ENCODE measurements around the gene CDH7. TPM values are rescaled to one million over a fixed set of nuclear protein-coding genes. Genes with fewer than 3 reads are reported as not detected.

The CDH7 gene
- total and polyA plus RNA-seq, 2 experiments from 2014 or later: 2.8 to 3.7 TPM

DNA sequence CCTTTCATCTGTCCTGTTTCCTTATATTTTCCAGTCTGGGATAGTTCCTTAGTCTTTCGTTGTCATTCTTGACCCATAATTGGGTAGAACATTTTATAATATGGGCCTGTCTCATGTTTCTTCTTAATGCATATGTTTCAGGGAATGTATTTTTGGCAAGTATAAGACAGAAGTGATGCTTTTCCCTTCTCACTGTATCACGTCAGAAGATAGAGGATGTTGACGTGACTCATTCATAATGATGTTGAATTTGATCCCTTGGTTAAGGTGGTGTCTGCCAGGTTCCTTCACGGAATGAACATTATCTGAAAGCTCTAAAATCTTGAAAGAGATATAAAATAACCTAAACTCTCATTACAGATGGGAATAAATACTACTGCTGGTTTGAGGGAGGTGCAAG is 18.8 kb downstream of the CDH7 start:
- no peaks in the 10 kb centered on the region for H4K20me1 ChIP-seq (ENCODE audit: insufficient read depth, poor library complexity, severe bottlenecking)
- H3K4me2 ChIP-seq: no peak overlapping the region
- DNase-seq (ENCODE audit: low spot score): no peak
- H3K4me1 ChIP-seq (ENCODE audit: insufficient read depth): peaks cover 7% of the 10 kb centered on the region
- no peaks in the 10 kb centered on the region for H3K27me3 ChIP-seq
- TF ChIP-seq EZH2 (IDR thresholded peaks at IDR 0.05; ENCODE audit: borderline replicate concordance) (no peak), EZH2phosphoT487 (IDR thresholded peaks at IDR 0.05; ENCODE audit: low read depth, severe bottlenecking, unreplicated experiment) (no peak)
- TF ChIP-seq, protein P1, sequence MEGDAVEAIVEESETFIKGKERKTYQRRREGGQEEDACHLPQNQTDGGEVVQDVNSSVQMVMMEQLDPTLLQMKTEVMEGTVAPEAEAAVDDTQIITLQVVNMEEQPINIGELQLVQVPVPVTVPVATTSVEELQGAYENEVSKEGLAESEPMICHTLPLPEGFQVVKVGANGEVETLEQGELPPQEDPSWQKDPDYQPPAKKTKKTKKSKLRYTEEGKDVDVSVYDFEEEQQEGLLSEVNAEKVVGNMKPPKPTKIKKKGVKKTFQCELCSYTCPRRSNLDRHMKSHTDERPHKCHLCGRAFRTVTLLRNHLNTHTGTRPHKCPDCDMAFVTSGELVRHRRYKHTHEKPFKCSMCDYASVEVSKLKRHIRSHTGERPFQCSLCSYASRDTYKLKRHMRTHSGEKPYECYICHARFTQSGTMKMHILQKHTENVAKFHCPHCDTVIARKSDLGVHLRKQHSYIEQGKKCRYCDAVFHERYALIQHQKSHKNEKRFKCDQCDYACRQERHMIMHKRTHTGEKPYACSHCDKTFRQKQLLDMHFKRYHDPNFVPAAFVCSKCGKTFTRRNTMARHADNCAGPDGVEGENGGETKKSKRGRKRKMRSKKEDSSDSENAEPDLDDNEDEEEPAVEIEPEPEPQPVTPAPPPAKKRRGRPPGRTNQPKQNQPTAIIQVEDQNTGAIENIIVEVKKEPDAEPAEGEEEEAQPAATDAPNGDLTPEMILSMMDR (IDR thresholded peaks at IDR 0.05; ENCODE audit: poor library complexity): no peak
- no peaks in the 10 kb centered on the region for H3K36me3 ChIP-seq (replicated peaks; ENCODE audit: insufficient read depth, low read depth)
- no peak overlapping the region for H3K27ac ChIP-seq
- no peaks in the 10 kb centered on the region for H3K9me3 ChIP-seq (ENCODE audit: low read depth)
- H3K79me2 ChIP-seq: no peaks in the 10 kb centered on the region
- no peak overlapping the region for H3K4me3 ChIP-seq
- H2AFZ ChIP-seq: no peak overlapping the region
- no peaks in the 10 kb centered on the region for H3K9me2 ChIP-seq (replicated peaks; ENCODE audit: insufficient read depth)
- 80% methylated on average over 4 of the region's 4 CpGs for WGBS (ENCODE audit: low lambda C conversion rate, missing lambda C conversion rate)

DNA sequence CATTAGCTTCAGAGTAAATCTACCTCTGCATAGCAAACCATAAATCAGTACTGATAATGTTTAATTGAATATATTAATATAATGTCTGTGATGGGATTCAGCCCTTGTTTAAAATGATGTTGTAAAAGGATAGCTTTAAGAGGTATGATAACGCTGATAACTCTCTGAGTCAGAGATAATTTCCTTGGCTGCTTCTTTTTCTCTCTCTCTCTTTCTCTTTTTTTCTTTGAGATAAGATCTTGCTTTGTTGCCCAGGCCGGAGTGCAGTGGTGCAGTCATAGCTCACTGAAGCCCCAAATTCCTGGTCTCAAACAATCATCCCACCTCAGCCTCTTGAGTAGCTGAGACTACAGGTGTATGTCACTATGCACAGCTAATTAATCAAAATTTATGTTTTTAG is 35.7 kb downstream of the CDH7 start:
- H2AFZ ChIP-seq: no peak overlapping the region
- no peak for DNase-seq (ENCODE audit: low spot score)
- H3K36me3 ChIP-seq (replicated peaks; ENCODE audit: insufficient read depth, low read depth): no peaks in the 10 kb centered on the region
- no peak overlapping the region for H3K4me3 ChIP-seq
- no peaks in the 10 kb centered on the region for H3K9me3 ChIP-seq (ENCODE audit: low read depth)
- H4K20me1 ChIP-seq (ENCODE audit: insufficient read depth, poor library complexity, severe bottlenecking): no peaks in the 10 kb centered on the region
- H3K27ac ChIP-seq: no peak overlapping the region
- no peak overlapping the region for H3K4me2 ChIP-seq
- H3K4me1 ChIP-seq (ENCODE audit: insufficient read depth): no peaks in the 10 kb centered on the region
- WGBS (ENCODE audit: low lambda C conversion rate, missing lambda C conversion rate): 41% methylated on average over 2 of the region's 2 CpGs
- no peaks in the 10 kb centered on the region for H3K27me3 ChIP-seq
- no peaks in the 10 kb centered on the region for H3K9me2 ChIP-seq (replicated peaks; ENCODE audit: insufficient read depth)
- H3K79me2 ChIP-seq: no peaks in the 10 kb centered on the region
- TF ChIP-seq, protein P1 (IDR thresholded peaks at IDR 0.05; ENCODE audit: poor library complexity): no peak
- TF ChIP-seq EZH2phosphoT487 (IDR thresholded peaks at IDR 0.05; ENCODE audit: low read depth, severe bottlenecking, unreplicated experiment) (no peak), EZH2 (IDR thresholded peaks at IDR 0.05; ENCODE audit: borderline replicate concordance) (no peak)

DNA sequence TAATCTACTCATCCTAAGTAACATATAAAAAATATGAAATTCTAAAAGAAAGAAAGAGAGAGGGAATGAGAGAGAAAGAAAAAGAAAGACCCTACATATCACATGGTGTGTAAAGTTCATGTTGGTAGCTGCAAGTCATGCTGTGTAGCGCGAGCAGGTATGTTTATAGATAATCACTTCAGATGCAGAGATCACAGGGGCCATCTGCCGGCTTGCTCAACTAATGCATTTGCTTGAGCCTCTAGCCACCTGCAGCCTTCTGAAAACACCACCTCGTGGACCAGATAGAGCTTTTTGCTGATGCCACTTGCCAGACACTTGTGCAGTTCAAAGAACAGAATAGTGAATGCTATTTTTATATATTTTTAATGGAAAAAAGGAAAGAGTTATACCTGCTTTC is 37.6 kb downstream of the CDH7 start:
- DNase-seq (ENCODE audit: low spot score): peak; percentile 66
- Histone ChIP-seq H4K20me1 (ENCODE audit: insufficient read depth, poor library complexity, severe bottlenecking) (no peaks in the 10 kb centered on the region), H3K36me3 (replicated peaks; ENCODE audit: insufficient read depth, low read depth) (no peaks in the 10 kb centered on the region), H3K27me3 (no peaks in the 10 kb centered on the region), H3K4me3 (no peak overlapping the region), H2AFZ (no peak overlapping the region), H3K9me2 (replicated peaks; ENCODE audit: insufficient read depth) (no peaks in the 10 kb centered on the region), H3K79me2 (no peaks in the 10 kb centered on the region), H3K9me3 (ENCODE audit: low read depth) (no peaks in the 10 kb centered on the region), H3K4me1 (ENCODE audit: insufficient read depth) (no peaks in the 10 kb centered on the region), H3K27ac (no peak overlapping the region), H3K4me2 (no peak overlapping the region)
- WGBS (ENCODE audit: low lambda C conversion rate, missing lambda C conversion rate): 30% methylated on average over 4 of the region's 4 CpGs
- TF ChIP-seq, protein P1 (IDR thresholded peaks at IDR 0.05; ENCODE audit: poor library complexity): peak; percentile 43
- TF ChIP-seq EZH2 (IDR thresholded peaks at IDR 0.05; ENCODE audit: borderline replicate concordance) (no peak), EZH2phosphoT487 (IDR thresholded peaks at IDR 0.05; ENCODE audit: low read depth, severe bottlenecking, unreplicated experiment) (no peak)

DNA sequence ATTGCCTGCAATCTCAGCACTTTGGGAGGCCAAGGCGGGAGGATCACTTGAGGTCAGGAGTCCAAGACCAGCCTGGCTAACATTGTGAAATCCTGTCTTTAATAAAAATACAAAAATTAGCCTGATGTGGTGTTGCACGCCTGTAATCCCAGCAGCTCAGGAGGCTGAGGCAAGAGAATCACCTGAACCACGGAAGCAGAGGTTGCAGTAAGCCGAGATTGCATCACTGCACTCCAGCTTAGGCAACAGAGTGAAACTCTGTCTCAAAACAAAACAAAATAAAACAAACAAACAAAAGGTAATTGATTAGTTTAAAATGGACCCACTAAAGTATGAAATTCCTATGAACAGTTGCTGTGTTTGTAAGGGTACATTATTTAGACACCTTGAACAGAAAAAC is 39.8 kb downstream of the CDH7 start:
- no peaks in the 10 kb centered on the region for H3K27me3 ChIP-seq
- no peak overlapping the region for H3K27ac ChIP-seq
- H3K4me3 ChIP-seq: no peak overlapping the region
- DNase-seq (ENCODE audit: low spot score): no peak
- H3K36me3 ChIP-seq (replicated peaks; ENCODE audit: insufficient read depth, low read depth): no peaks in the 10 kb centered on the region
- no peak overlapping the region for H2AFZ ChIP-seq
- no peaks in the 10 kb centered on the region for H3K9me3 ChIP-seq (ENCODE audit: low read depth)
- no peak overlapping the region for H3K4me2 ChIP-seq
- no peaks in the 10 kb centered on the region for H4K20me1 ChIP-seq (ENCODE audit: insufficient read depth, poor library complexity, severe bottlenecking)
- TF ChIP-seq EZH2 (IDR thresholded peaks at IDR 0.05; ENCODE audit: borderline replicate concordance) (no peak), EZH2phosphoT487 (IDR thresholded peaks at IDR 0.05; ENCODE audit: low read depth, severe bottlenecking, unreplicated experiment) (no peak)
- TF ChIP-seq, protein P1 (IDR thresholded peaks at IDR 0.05; ENCODE audit: poor library complexity): no peak
- no peaks in the 10 kb centered on the region for H3K4me1 ChIP-seq (ENCODE audit: insufficient read depth)
- WGBS (ENCODE audit: low lambda C conversion rate, missing lambda C conversion rate): 95% methylated on average over 4 of the region's 4 CpGs
- no peaks in the 10 kb centered on the region for H3K9me2 ChIP-seq (replicated peaks; ENCODE audit: insufficient read depth)
- no peaks in the 10 kb centered on the region for H3K79me2 ChIP-seq

All from hepatocyte (in vitro differentiated cells).